Dendritic cell treated with granulocyte-macrophage colony-stimulating factor and Interleukin-4, amounts not matched to agents 40 ng/mL and 50 ng/mL, for 4 days (primary cell): ENCODE results near the gene GID4.

Experiments used
- H3K27ac Mint-ChIP-seq: one replicate; pipeline ENCODE4 v1.8.0; 2022; ENCODE audit warnings: mild to moderate bottlenecking, mixed read lengths
- H3K27me3 Mint-ChIP-seq: one replicate; pipeline ENCODE4 v1.8.0; 2022; ENCODE audit warnings: mild to moderate bottlenecking, mixed read lengths
- H3K36me3 Mint-ChIP-seq: one replicate; pipeline ENCODE4 v1.8.0; 2022; ENCODE audit warnings: low read depth, mixed read lengths
- H3K4me1 Mint-ChIP-seq: one replicate; pipeline ENCODE4 v1.8.0; 2022; ENCODE audit warnings: low read depth, mixed read lengths
- H3K4me3 Mint-ChIP-seq: one replicate; pipeline ENCODE4 v1.8.0; 2022; ENCODE audit warnings: mild to moderate bottlenecking, moderate library complexity, mixed read lengths
- H3K9me3 Mint-ChIP-seq: one replicate; pipeline ENCODE4 v1.8.0; 2022; ENCODE audit warnings: mixed read lengths
- intact Hi-C: fragments of 100-400 bp; cut with micrococcal nuclease; formaldehyde crosslinking; loops from one replicate; pipeline ENCODE4 v1.15.0; 2022

The GID4 gene

DNA sequence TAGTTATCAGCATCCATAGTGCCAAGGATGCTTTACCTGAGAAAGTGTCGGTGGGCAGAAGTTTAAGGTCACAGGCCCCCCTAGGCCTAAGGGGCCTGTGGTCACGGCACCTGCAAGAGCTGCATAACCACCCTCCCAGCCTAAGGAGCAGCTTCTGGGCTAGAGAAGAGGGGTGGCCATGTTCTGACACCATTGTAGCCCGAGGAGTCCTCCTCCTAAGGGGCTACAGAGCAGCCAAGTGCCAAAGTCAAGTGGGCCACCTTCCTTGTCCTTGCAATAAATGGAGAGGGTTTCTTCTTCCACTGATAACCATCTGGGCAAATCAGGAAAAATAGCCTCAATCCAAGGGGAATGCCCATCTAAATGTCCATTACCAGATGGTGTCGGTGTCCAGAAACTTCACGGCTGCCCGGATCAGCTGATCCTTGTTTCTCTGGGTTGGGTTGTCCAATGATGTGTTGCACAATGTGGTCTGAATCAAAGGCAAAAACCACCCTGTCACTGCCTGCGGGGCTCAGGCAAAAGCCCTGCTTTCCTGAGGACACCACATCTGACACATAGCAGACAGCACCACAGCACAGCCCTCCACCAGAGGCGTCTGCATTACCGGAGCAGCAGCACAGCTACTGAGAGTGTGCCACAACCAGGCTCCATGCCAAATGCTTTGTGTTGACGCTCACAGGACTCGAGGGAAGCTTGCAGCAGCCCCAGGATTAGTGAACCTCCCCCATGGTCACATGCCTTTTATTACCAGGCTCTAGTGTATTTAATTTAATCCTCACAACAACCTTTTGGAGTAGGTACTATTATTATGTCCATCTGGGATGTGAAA is 13.0 kb upstream of the GID4 start:
- Mint-ChIP-seq H3K27me3 (no peaks in the 10 kb centered on the region), H3K36me3 (peaks cover 76% of the 10 kb centered on the region), H3K9me3 (no peaks in the 10 kb centered on the region), H3K27ac (no peak overlapping the region), H3K4me3 (no peak overlapping the region), H3K4me1 (peaks cover 21% of the 10 kb centered on the region)
- intact Hi-C loops: no loop called here

DNA sequence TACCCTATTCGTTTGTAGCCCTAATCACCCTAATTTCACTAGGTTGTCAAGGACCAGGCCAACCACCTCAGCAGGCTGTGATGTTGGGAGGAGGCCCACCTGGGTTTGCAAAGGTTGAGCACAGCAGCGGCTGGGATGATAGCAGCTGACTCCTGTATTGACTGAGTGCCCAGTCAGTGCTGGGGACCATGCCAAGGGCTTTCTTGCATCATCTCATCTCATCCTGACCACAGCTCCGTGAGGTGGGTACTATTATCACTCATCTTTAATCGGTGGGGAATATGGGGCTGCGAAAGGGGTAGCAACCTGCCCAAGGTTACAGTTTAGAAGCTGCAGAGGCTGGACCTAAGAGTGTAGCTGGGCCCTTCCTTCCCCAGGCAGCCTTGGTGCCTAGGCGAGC is 11.9 kb upstream of the GID4 start:
- H3K36me3 Mint-ChIP-seq: peaks cover 65% of the 10 kb centered on the region
- H3K4me3 Mint-ChIP-seq: no peak overlapping the region
- H3K27ac Mint-ChIP-seq: no peak overlapping the region
- no peaks in the 10 kb centered on the region for H3K27me3 Mint-ChIP-seq
- intact Hi-C loops: no loop called here
- no peaks in the 10 kb centered on the region for H3K9me3 Mint-ChIP-seq
- H3K4me1 Mint-ChIP-seq: peaks cover 29% of the 10 kb centered on the region

DNA sequence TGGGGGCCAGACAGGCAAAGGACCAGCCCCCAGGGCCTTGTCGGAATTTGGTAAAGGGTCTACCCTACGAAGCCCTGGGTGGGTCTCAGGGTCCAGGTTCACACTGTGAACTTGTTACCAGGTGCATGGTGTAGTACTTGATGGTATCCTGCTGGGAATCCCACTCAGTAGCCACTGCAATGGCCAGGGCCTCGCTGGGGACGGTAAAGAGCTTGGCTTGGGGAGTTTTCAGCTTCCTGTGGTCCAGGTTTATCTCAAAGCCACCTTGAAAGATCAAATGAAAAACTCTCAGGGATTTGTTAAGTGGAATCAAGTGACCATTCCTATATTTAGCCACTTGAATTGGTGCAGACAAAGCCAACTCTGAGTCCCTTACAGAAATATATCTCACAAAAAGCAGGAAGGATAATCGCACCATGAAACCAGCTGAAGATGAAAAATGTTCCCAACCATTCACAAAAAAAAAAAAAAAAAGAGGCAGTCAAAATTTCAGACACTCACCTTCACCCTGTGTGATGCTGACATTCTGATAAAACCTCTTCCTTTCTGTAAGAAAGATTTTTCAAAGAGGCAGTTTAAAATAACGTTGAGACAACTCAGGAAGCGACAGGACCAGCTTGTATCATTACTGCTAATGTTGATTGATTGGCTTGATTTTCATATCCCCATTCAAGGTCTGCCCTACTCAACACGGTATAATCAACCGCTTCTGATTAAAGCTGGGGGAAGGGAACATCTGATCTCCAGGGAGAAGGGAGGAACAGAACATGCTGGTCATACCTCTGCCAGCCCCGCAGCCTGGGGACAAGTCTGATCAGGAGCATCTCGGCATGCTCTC is 10.9 kb upstream of the GID4 start:
- H3K9me3 Mint-ChIP-seq: no peaks in the 10 kb centered on the region
- peaks cover 38% of the 10 kb centered on the region for H3K4me1 Mint-ChIP-seq
- intact Hi-C loops: no loop called here
- H3K27ac Mint-ChIP-seq: no peak overlapping the region
- H3K27me3 Mint-ChIP-seq: no peaks in the 10 kb centered on the region
- no peak overlapping the region for H3K4me3 Mint-ChIP-seq
- H3K36me3 Mint-ChIP-seq: peaks cover 56% of the 10 kb centered on the region

DNA sequence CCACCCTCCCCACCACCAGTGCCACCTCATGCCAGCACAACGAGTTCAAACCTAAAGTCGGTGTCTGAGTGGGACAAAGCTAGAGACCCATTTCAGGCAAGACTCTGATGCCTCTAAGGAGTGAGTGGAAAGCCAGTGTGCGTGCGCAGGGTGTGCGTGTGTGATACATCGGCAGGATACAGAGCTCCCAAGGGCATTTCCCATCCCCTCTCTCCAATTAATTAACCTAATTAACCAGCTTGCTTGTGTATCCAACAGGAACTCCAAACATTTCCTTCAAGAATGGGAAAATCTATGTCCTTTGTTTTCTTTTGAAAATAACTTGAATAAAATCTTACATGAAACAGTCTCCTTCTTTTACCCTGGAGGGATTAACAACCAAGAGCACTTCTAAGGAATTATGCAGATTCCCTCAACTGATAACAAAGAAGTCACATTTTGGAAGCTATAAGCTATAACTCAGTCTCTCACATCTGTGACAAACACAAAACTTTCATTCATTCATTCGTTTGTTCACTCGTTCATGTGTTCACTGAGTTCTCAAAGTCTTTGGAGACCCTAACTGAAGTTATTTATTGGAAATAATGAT is 10.2 kb upstream of the GID4 start:
- no peaks in the 10 kb centered on the region for H3K27me3 Mint-ChIP-seq
- intact Hi-C loops: no loop called here
- H3K4me3 Mint-ChIP-seq: no peak overlapping the region
- H3K4me1 Mint-ChIP-seq: peaks cover 38% of the 10 kb centered on the region
- H3K36me3 Mint-ChIP-seq: peaks cover 49% of the 10 kb centered on the region
- no peaks in the 10 kb centered on the region for H3K9me3 Mint-ChIP-seq
- H3K27ac Mint-ChIP-seq: no peak overlapping the region

DNA sequence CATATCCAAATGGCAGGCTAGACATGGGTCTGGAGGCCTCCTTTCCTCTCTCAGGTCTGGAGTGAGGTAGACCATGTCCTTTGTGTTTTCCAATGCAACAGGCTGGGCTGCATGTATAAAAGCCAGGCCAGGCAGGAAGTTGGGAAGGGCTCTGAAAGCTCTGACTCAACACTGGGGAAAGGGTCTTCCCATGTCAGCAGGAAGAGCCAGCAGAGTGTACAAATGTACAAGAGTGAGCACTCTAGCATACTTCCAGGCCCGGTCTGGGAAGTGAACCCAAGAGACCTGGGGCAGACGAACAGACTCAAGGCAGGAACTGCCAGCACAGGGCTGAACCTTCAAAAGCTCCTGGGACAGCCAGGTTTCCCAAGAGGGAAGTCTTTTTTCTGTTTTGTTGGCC is 7.3 kb upstream of the GID4 start:
- no peaks in the 10 kb centered on the region for H3K9me3 Mint-ChIP-seq
- peaks cover 28% of the 10 kb centered on the region for H3K4me1 Mint-ChIP-seq
- peak overlapping the region; percentile 73 for H3K27ac Mint-ChIP-seq

DNA sequence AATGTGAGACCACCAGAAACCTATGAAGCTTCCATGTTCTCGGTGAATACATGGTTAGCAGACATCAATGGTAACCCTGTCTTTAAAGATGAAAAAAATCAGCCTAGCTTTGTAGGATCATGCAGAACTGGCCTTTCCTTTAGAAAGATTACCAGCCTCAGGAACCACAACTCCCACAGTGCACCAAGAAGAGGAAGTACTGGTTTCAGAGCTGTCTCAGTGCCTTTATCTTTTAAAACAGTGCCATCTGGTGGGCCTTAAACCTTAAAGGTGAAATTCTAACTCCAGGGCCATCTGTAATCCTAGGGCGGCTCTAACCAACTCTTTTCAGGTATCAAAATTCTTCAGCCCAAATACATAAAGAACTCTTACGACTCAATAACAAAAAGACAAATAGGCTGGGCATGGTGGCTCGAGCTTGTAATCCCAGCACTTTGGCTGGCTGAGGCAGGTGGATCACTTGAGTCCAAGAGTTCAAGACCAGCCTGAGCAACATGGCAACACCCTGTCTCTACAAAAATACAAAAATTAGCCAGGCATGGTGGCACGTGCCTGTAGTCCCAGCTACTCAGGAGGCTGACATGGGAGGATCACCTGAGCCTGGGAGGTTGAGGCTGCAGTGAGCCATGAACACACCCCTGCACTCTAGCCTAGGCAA is 5.6 kb upstream of the GID4 start:
- H3K27me3 Mint-ChIP-seq: no peaks in the 10 kb centered on the region
- peak overlapping the region; percentile 32 for H3K27ac Mint-ChIP-seq
- H3K9me3 Mint-ChIP-seq: no peaks in the 10 kb centered on the region
- no peak overlapping the region for H3K4me3 Mint-ChIP-seq
- intact Hi-C loops: loop anchor here (1.0 to 10.0 kb wide), 4 partner anchors 61 to 351 kb away; partner anchors contain the start of genes DRC3, RAI1 and TOM1L2
- H3K4me1 Mint-ChIP-seq: peaks cover 42% of the 10 kb centered on the region
- H3K36me3 Mint-ChIP-seq: peaks cover 20% of the 10 kb centered on the region

More for the DNA sequence above, 7.3 kb upstream of the GID4 start:
- no peaks in the 10 kb centered on the region for H3K27me3 Mint-ChIP-seq
- intact Hi-C loops: loop anchor here (2.0 to 10.0 kb wide), 3 partner anchors 59 to 350 kb away; partner anchors contain the start of genes DRC3, RAI1 and TOM1L2
- H3K36me3 Mint-ChIP-seq: peaks cover 29% of the 10 kb centered on the region
- no peak overlapping the region for H3K4me3 Mint-ChIP-seq

DNA sequence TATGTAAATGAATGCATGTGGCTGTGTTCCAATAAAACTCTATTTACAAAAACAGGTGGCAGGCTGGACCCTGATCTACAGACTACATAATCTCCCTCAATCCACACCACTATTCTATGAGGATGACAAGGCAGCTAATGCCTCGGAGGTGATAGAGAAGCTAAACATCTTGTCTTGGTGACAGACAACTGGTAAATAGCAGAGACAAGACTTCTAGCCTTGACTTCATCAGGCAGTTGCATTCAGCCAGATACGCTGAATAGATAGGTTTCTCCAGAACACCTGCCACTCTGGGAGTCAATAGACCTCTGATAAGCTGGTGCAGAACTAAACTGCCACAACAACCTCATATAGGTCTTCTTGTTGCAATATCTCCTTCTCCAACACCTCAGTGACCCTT is 3.5 kb upstream of the GID4 start:
- Mint-ChIP-seq H3K9me3 (no peaks in the 10 kb centered on the region), H3K36me3 (peaks cover 37% of the 10 kb centered on the region), H3K27ac (peak overlapping the region; percentile 18), H3K4me3 (no peak overlapping the region), H3K4me1 (peaks cover 52% of the 10 kb centered on the region), H3K27me3 (no peaks in the 10 kb centered on the region)
- intact Hi-C loops: loop anchor here (10.0 kb wide), 1 partner anchor 211 kb away; no protein-coding TSS in a partner anchor

DNA sequence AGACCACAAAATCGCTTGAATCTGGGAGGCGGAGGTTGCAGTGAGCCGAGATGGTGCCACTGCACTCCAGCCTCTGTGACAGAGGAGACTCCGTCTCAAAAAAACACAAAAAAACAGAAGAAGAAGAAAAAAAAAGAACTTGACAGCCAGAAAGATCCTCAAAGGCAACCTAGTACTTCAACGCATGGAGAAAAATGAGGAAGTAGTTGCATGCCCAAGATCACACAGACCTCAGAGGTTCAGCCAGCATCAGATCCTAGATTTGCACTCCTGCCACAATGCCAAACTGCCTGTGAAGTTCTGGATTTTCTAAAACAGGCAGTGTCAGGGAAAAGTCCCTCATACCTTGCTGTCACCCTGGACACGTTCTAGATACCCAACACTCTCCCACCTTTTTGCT is 1.7 kb upstream of the GID4 start:
- H3K36me3 Mint-ChIP-seq: peaks cover 37% of the 10 kb centered on the region
- H3K9me3 Mint-ChIP-seq: no peaks in the 10 kb centered on the region
- peak overlapping the region; percentile 81 for H3K4me3 Mint-ChIP-seq
- H3K27me3 Mint-ChIP-seq: no peaks in the 10 kb centered on the region
- H3K27ac Mint-ChIP-seq: peak overlapping the region; percentile 78
- peaks cover 56% of the 10 kb centered on the region for H3K4me1 Mint-ChIP-seq
- intact Hi-C loops: loop anchor here (10.0 kb wide), 1 partner anchor 213 kb away; no protein-coding TSS in a partner anchor

DNA sequence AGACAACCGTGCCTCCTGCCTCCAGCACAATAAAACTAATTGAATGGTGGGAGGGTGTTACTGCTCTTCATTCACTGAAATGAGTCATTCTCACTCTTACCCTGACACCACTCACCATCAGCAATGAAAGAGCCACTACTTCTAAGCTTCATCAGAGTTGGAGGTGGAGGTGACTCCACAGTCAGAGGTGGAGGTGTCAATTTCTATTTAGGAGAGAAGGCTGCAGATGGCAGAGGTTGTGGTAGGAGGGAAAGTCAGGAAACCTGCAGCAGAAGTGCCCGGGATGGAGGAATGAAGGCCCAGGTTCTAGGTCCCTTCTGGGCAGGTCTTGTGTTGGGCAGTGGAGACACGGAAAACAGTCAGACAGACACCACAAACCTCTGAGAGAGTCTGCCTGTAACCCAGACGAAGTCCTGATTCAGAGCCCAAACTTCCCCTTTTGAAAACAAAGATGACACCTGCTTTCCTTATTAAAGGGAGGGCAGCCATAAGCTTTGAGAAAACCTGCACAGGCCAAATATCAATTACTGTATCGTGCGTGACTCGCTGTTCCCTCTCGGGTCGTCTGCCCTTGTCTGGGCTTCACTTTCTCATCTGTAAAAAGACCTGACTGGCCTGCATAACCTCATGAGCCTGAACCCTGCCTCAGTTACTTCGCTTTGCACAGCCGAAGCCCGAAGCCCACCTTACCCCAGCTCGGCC is 908 bp upstream of the GID4 start:
- Mint-ChIP-seq H3K27me3 (no peaks in the 10 kb centered on the region), H3K27ac (peak overlapping the region; percentile 78), H3K36me3 (peaks cover 37% of the 10 kb centered on the region), H3K4me3 (peak overlapping the region; percentile 81), H3K9me3 (no peaks in the 10 kb centered on the region), H3K4me1 (peaks cover 55% of the 10 kb centered on the region)
- intact Hi-C loops: loop anchor here (10.0 kb wide), 1 partner anchor 213 kb away; no protein-coding TSS in a partner anchor

DNA sequence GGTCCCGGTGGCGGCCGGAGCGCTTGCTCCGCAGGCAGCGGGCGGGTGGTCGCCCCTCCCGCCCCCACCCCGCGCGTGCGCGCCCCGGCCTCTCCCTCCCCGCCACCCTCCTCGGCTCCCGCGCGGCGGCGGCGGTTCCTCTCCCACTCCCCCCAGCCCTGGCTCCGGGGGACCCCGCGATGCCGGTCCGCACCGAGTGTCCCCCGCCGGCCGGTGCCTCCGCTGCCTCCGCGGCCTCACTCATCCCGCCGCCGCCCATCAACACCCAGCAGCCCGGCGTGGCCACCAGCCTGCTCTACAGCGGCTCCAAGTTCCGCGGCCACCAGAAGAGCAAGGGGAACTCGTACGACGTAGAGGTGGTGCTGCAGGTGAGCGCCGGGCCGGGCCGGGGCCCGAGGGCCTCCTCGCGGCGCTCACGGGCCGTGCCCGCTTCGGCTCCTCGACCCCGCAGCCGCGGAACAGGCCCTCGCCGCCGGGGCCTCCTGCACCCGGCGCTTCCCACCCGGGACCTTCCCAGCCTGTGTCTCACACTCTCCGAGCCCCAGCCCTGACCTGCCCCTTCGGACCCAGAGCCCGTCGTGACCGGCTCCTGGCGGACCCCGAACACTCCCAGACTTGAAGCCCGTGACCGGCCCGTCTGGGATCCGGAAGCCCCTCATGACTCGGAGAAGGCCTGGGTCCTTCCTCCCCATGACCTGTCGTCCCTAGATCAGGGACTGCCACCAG is 490 bp downstream of the GID4 start:
- Mint-ChIP-seq H3K27me3 (no peaks in the 10 kb centered on the region), H3K36me3 (peaks cover 40% of the 10 kb centered on the region), H3K9me3 (no peaks in the 10 kb centered on the region), H3K4me3 (peak overlapping the region; percentile 81), H3K27ac (peak overlapping the region; percentile 78), H3K4me1 (peaks cover 55% of the 10 kb centered on the region)
- intact Hi-C loops: loop anchor here (10.0 kb wide), 1 partner anchor 215 kb away; no protein-coding TSS in a partner anchor

DNA sequence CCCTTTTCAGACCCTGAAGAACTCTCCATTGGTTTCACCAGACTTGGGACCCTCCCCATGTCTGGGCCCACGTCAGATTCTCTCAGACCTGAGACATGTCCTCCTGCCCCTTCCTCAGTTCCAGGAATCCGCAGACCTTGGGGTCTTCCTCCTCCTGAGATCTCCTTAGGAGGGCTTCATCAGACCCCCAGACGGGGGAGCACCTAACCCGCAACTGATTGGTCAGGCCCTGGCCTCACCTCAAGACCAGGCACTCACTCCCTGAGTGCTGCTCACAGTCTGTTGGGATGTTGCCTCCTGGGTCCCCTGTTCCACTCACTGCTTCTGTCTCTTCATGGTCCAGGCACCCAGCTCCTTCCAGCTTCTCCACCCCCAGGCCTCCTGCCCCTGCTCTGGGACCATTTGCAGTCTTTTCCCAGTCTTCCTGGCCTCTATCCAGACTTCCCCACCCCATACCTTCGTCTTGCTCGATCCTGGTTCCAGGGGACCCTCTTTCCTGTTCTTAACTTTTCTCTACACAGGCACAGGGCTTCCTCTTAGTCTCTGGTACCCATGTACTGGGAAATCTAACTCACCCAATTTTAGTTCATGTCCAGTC is 1.2 kb downstream of the GID4 start:
- Mint-ChIP-seq H3K36me3 (peaks cover 43% of the 10 kb centered on the region), H3K4me1 (peaks cover 55% of the 10 kb centered on the region), H3K27me3 (no peaks in the 10 kb centered on the region), H3K27ac (peak overlapping the region; percentile 78), H3K9me3 (no peaks in the 10 kb centered on the region), H3K4me3 (peak overlapping the region; percentile 81)
- intact Hi-C loops: no loop called here

DNA sequence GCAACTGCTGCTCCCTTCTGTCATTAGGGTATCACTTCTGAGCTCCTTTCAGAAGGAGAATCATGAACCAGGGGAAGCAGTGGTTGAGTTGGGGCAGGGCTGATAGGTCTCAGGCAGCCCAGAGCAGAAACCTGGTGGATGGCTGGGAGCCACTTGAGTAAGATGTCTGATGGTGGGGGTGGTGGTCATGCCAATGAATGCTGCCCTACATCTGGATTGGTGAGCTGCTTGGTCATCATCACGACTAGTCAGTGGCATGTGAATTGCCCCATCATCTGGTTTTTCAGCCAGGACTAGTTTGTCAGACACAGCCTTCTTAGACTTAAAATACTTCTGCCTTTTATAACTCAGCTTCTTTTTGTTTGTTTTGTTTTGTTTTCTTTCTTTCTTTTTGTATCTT is 2.6 kb downstream of the GID4 start:
- peaks cover 38% of the 10 kb centered on the region for H3K36me3 Mint-ChIP-seq
- no peaks in the 10 kb centered on the region for H3K27me3 Mint-ChIP-seq
- H3K9me3 Mint-ChIP-seq: no peaks in the 10 kb centered on the region
- intact Hi-C loops: no loop called here
- H3K4me3 Mint-ChIP-seq: no peak overlapping the region
- no peak overlapping the region for H3K27ac Mint-ChIP-seq
- peaks cover 45% of the 10 kb centered on the region for H3K4me1 Mint-ChIP-seq
